ENCODE results near the gene SORCS1. TPM values are rescaled to one million over a fixed set of nuclear protein-coding genes. Genes with fewer than 3 reads are reported as not detected.

SORCS1 gene
- total and polyA plus RNA-seq, 12 donors: 0.18 to 11.1 (median 1.1) TPM

DNA sequence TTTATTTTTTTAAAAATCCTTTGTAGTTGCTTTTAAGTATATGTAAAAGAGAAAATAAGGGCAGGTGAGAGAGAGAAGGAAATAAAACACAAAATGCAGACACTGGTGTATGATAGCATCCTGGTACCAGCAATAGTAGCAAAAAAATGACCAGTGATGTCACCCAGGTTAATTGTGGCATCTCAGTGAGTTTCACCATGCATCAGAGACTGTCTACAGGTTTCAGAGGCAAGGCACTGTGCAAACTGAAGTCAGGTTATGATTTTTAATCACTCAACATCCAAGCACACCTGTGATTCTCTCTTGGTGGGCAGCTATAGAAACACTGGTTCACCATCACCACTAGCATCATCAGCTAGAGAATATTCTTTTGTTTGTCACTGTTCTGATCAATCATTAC, 509.3 kb downstream of the SORCS1 start:
- no peak for DNase-seq
- Histone ChIP-seq H3K9me3 (replicated peaks in 1 of 3) (no peaks in the 10 kb centered on the region), H3K36me3 (replicated peaks in 1 of 2) (no peaks in the 10 kb centered on the region), H3K27me3 (no peaks in the 10 kb centered on the region), H3K4me3 (no peak overlapping the region), H3K4me1 (replicated peaks in 1 of 2) (no peaks in the 10 kb centered on the region), H3K27ac (no peak overlapping the region)
- intact Hi-C loops (cut with DNase I): no loop called here
- no peak for TF ChIP-seq POLR2A (IDR thresholded peaks at IDR 0.05)
- TF ChIP-seq, protein P1, sequence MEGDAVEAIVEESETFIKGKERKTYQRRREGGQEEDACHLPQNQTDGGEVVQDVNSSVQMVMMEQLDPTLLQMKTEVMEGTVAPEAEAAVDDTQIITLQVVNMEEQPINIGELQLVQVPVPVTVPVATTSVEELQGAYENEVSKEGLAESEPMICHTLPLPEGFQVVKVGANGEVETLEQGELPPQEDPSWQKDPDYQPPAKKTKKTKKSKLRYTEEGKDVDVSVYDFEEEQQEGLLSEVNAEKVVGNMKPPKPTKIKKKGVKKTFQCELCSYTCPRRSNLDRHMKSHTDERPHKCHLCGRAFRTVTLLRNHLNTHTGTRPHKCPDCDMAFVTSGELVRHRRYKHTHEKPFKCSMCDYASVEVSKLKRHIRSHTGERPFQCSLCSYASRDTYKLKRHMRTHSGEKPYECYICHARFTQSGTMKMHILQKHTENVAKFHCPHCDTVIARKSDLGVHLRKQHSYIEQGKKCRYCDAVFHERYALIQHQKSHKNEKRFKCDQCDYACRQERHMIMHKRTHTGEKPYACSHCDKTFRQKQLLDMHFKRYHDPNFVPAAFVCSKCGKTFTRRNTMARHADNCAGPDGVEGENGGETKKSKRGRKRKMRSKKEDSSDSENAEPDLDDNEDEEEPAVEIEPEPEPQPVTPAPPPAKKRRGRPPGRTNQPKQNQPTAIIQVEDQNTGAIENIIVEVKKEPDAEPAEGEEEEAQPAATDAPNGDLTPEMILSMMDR (IDR thresholded peaks at IDR 0.05): no peak

DNA sequence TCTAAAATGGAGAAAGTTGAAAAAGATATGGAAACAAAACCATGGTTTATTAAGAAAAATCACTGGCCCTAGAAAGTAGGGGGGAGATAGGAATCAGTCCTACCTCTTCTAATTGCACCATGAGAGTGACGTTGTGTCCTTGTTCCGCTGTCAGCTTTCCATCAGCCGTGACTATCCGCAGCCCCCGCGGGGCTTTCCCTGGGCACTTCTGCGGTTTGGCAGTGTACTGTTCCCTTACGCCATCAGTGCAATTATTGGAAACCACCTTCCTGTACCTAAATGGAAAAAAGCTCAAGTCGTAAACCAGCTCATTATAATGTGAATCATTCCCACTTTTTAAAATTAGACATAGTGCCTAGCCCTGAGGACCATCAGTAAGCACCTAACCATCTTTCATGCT, 512.2 kb downstream of the SORCS1 start:
- DNase-seq: no peak
- 81 to 86% (median 84%) methylated on average over 9 of the region's 9 CpGs for WGBS, 4 donors
- intact Hi-C loops (cut with DNase I): no loop called here

DNA sequence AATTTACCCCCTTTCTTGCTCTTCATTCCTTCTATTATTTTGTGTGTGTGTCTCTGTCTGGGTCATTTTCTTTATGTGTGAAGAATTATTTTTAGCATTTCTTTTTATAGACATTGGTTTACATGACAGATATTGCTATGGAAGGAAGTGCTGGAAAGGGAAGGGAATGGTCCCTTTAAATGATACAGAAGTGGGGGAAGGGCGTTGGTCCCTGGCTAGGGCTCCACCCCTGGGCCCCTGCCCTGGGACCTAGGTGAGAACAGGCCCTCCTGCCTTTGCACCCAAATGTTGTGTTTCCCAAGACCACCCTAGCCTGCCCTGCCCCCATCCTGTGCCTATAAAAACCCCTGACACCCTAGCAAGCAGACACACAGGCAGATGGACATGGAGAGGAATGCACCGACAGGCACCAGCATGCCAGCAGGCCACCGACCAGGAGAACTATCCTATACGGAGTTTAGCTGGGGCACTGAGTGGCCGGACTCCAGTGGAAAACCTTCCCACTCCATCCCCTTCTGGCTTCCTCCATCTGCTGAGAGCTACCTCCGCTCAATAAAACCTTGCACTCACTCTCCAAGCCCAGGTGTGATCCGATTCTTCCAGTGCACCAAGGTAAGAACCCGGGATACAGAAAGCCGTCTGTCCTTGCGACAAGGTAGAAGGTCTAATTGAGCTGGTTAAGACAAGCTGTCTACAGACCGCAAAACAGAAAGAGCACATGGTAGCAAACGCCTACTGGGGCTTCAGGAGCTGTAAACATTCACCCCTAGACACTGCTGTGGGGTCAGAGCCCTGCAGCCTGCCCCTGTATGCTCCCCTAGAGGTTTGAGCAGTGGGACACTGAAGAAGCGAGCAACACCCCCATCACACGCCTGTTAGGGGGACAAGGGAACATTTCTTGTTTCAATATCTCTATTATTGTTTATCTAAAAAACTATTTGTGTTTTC, 515.7 kb downstream of the SORCS1 start:
- TF ChIP-seq POLR2A (IDR thresholded peaks at IDR 0.05): no peak
- TF ChIP-seq, protein P1 (IDR thresholded peaks at IDR 0.05): no peak
- H3K9me3 ChIP-seq (replicated peaks in 1 of 3): no peaks in the 10 kb centered on the region
- WGBS, 4 donors: 68 to 78% (median 69%) methylated on average over 10 to 14 of the region's 14 CpGs
- no peaks in the 10 kb centered on the region for H3K36me3 ChIP-seq (replicated peaks in 1 of 2)
- H3K4me1 ChIP-seq (replicated peaks in 1 of 2): no peaks in the 10 kb centered on the region
- no peak overlapping the region for H3K27ac ChIP-seq
- no peak overlapping the region for H3K4me3 ChIP-seq
- H3K27me3 ChIP-seq: no peaks in the 10 kb centered on the region
- no peak for DNase-seq
- intact Hi-C loops (cut with DNase I): no loop called here

More for the DNA sequence above, 512.2 kb downstream of the SORCS1 start:
- TF ChIP-seq POLR2A (IDR thresholded peaks at IDR 0.05): no peak
- TF ChIP-seq, protein P1 (IDR thresholded peaks at IDR 0.05): no peak
- Histone ChIP-seq H3K4me3 (no peak overlapping the region), H3K9me3 (replicated peaks in 1 of 3) (no peaks in the 10 kb centered on the region), H3K27ac (no peak overlapping the region), H3K27me3 (no peaks in the 10 kb centered on the region), H3K36me3 (replicated peaks in 1 of 2) (no peaks in the 10 kb centered on the region), H3K4me1 (replicated peaks in 1 of 2) (no peaks in the 10 kb centered on the region)

DNA sequence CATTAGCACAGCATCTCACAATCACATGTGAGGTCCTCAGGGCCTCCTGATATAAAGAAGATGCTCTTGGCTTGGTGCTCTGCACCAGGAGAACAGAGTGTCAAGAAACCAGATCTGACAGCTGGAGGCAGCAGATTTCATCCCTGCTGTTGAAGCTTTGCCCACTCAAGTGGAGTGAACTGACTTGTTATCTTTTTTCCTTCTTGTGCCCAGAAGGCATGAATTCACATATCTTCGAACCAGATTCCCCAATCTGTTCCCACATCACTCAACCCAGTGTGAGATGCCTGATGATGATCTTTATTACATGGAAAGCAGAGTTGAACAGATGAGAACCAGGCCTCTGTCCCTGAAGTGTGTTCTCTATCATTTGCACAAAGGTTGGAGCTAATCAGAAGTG, 521.0 kb downstream of the SORCS1 start:
- no peak for DNase-seq
- H3K27me3 ChIP-seq: no peaks in the 10 kb centered on the region
- H3K4me3 ChIP-seq: no peak overlapping the region
- no peaks in the 10 kb centered on the region for H3K9me3 ChIP-seq (replicated peaks in 1 of 3)
- no peaks in the 10 kb centered on the region for H3K36me3 ChIP-seq (replicated peaks in 1 of 2)
- WGBS, 4 donors: 43 to 78% (median 61%) methylated on average over 1 of the region's 1 CpG
- intact Hi-C loops (cut with DNase I): no loop called here
- H3K4me1 ChIP-seq (replicated peaks in 1 of 2): no peaks in the 10 kb centered on the region
- no peak overlapping the region for H3K27ac ChIP-seq
- no peak for TF ChIP-seq POLR2A (IDR thresholded peaks at IDR 0.05)
- TF ChIP-seq, protein P1 (IDR thresholded peaks at IDR 0.05): no peak
